Inferior parietal cortex (tissue), 1 donor: Measurements from ENCODE around the gene XYLT1.

Source experiments
- DNase-seq: peaks from one replicate; pipeline ENCODE4 v3.0.0-alpha.2; 2016; ENCODE audit errors: extremely low spot score

XYLT1 gene

DNA sequence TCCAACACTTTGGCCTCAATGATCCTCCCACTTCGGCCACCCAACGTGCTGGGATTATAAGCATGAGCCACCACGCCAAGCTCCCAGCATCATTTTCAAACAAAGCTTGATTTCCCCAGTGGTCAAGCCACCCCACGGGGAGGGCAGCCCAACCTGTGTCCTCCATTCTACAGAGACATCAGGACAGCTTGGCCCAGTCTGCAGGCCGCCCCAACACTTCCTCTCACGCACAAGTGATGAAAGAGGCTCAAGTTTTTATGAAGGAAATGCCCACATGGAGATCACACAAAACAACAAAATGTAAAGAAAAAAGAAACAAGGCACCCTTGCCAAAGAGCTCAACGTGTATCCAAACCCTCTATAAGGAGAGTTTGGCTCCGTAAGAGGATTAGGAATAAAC, 112.4 kb downstream of the XYLT1 start:
- DNase-seq: no peak

DNA sequence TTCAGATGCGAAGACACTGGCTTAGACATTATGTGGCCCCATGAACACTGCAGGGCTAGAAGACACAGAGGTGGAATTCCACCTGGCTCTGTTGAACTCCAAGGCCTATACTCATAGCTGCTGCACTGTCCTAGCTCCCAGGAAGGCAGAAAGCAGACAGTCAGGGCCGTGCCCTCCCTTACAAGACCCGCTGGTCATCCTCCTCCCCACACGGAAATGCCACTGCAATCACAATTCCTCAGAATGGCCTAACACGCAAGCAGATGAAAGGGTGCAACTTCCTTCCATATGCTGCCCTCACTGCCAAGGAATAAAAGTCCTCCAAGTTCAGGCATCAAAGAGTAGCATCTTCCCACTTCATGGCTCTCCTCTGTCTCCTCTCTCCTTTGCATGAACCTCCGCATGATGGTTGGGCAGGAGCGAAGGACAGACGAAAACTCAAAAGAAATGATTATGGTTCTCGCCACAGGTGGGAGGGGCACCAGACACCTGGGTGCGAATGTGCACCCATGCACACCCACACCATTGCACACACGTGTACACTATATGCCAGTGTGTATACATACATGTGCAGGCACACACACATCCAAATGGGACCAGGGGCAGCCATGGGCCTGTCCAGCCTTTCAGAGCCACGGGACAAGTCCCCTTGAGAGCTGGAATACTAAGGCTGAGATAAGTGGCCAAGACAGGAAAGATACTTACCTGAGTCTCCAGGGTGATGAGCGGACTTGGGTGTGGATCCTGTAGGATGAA, 113.3 kb downstream of the XYLT1 start:
- no peak for DNase-seq

DNA sequence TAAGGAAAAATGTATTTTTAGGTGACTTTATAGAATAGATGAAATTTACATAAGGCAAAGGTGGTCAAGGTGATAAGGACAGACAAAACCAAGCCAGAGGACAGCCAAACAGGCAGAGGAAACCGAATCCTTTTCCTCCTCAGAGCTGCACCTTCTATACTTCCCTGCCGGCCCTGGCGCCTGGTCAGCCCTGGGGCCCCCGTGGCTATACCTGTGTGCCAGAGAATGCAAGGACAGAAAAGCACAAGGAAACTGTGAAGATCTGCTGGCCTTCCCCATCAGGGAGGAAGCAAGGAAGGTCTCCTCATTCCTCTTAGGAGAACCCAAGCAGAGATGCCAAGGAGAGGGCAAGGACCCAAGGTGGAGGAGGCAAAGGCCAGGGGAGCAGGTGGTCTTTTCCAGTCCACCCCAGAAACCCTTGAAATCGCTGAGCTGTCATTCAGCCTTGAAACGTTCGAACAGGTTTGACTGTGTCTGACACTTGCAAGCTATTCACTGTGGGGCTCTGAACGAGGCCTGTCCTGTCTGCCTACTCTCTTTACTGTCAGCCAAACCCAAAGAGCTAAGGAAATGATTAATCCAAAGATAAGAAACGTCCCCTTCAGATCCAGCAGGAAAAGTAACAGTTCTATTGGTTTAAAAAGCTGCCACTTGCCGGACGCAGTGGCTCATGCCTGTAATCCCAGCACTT, 114.4 kb downstream of the XYLT1 start:
- DNase-seq: no peak

DNA sequence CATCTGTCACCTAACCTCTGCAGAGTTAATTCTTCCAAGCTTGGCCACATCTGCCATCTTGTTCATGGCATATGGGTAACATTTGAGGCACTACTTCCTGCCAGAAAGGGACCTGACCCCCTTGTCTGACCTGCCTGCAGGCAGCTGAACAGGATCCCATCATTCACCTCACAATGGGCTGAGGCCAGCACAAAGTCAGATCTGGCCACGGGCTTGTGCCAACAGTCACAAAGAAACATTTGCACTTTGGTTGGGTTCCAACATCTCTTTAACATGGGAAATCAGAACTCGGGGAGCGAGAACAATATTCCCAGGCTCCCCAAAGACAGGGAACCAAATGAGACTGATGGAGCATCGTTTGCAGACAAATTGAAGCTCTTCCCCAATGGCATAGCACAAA, 116.1 kb downstream of the XYLT1 start:
- no peak for DNase-seq

GRCh38 chr16:17354141-17354601, 116.6 kb downstream of the XYLT1 start:
- no peak for DNase-seq

- DNase-seq: no peak
These were observed 117.2 kb downstream of the XYLT1 start for GRCh38 chr16:17353561-17353960.

DNA sequence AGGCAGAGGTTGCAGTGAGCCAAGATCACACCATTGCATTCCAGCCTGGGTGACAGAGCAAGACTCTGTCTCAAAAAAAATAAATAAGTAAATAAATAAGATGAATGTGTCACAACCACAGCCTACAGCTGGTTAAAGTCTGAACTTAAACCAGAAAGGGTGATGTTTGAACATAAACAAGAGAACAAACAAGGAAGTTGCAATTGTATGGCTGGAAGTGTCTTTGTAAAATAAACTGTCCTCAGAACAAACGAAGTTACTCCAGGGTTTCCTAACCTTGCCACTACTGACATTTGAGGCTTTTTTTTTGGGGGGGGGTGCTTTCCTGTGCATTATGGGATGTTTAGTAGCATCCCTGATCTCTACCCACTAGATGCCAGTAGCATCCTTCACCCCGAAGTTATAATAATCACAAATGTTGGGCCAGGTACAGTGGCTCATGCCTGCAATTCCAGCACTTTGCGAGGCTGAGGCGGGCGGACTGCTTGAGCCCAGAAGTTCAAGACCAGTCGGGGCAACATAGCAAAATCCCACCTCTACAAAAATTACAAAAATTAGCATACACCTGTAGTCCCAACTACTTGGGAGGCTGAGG, 119.2 kb downstream of the XYLT1 start:
- DNase-seq: no peak

GRCh38 chr16:17350207-17350606, 120.6 kb downstream of the XYLT1 start:
- no peak for DNase-seq

DNA sequence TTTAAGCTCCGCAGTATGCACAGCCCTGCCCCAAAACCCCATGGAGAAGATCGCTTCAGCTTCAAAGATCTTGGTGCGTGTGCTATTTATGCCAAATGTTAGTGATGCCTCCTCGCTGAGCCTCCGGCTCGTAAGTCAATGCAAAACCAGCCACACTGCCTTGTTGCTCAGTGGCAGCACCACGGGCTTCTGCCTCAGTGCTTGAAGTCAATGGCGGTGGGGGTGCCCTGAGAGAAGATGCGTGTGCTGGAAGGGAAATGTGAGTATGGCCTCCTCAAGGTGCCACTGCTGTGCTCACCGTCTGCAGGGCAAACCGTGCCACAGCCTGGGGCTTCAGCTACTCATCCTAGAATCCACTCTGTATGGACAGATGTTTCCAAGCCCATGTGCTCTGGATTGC, 121.9 kb downstream of the XYLT1 start:
- no peak for DNase-seq

DNA sequence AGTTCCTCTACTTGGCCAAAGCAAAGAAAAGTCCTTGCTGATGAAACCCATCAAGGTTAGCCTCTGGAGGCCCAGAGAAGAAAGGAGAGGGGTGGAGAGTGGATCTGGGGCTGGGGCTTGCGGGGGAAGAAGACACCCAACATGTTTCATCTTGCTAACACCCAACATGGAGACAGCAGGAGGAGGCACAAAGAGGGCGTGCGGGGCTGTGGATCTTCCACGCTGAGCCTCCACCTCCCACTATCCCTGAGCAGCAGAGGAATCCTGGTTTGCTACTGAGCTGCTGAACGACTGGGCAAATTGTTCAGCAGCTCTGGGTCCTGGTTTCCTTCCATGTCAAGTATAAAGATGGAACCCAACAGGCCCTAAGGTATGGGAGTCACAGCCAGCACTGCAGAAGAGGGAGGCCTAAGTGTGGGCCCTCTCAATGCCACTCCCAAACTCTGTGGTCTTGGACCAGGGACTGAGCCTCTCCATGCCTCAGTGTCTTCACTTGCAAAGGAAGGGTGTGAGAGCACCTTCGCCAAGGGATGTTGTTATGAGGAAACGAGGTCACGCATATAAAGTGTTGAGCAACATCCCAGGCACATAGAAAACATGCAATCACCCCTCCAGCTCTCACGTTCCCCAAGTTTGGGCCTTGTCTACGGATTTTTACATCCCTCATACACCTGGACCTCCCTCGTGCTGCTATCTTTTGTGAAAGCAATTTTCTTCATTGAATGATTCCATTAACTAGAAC, 122.5 kb downstream of the XYLT1 start:
- DNase-seq: no peak

- no peak for DNase-seq
These were observed 123.1 kb downstream of the XYLT1 start for GRCh38 chr16:17347624-17348023.

DNA sequence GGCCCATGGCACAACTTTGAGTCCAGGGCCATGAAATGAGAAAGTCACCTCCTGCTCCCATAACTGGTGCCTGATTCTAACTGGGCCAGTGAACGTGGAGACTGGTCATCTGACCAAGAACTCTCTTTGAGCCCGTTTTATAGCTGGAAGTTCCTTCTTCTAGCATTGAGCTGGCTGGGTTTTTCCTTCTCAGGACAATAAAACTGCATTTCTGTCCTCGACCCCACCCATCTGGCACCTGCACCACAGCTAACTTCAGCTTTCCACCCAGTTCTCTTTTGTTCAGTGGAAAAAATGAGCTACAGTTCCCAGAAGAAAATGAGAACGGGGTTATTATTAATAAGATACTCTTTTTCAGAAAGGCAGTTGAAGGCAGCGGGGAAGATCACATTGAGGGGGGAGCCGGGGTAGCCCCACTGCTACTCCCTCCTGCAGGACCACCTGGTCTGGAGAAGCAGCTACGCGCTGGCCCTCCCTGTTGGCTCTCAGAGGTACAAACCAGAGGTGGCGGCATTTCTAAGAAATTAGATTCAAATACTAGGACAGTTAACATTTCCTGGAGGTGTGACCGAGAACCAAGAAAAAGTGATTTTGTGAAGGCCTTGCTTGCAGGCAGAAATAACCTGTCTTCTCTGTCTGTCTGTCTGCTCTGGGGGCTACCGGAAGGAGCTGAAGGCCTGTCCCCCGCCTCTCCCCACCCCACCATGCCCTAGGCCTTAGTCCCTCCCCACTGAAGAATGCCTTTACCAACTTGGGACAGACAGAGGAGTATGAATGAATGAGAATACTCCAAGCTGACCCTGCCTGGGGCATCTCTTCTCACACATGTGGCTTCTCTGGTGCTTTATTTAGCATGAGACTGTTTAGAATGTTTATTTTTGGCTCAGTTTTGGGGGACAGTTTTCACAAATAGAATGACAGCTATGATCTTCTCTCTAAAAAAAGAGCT, 123.9 kb downstream of the XYLT1 start:
- no peak for DNase-seq

- DNase-seq: no peak
These were observed 125.7 kb downstream of the XYLT1 start for GRCh38 chr16:17345043-17345442.

- no peak for DNase-seq
These were observed 127.0 kb downstream of the XYLT1 start for GRCh38 chr16:17343728-17344127.

DNA sequence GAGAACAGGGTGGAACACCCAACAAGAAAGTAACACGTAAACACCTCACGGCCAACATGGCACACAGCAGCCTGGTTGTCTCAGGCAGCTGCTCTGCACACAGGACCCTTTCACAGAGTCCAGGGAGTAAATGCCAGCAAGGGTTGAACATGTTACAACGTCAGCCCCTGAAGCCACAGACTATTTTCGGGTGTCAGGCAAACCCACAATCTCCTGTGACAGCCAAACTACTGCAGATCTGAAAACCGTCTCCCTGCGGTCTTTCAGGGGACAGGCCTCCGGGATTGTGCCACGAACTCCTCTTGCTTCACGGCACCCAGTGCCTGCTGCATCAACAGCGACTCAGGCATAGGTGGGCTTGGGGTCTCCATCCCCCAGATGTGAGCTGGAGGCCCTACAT, 127.7 kb downstream of the XYLT1 start:
- DNase-seq: no peak

GRCh38 chr16:17342031-17342430, 128.7 kb downstream of the XYLT1 start:
- DNase-seq: no peak

DNA sequence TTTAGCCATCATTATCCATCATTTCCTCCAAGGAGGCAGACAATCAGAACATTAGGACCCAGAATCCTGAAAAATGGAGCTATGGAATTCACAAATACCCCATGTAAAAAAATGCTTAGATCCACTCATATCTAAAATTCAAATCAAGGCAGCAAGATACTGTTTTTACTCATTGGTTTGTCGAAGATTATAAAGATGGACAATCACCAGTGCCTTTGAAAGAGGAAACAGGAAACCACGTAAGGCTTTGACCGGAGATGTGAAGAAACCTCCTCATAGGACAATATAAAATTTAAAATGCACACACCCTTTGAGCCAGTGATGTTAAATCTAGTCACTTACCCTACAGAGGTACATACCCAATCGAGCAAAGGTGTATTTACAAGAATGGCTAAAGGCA, 130.0 kb downstream of the XYLT1 start:
- DNase-seq: no peak

DNA sequence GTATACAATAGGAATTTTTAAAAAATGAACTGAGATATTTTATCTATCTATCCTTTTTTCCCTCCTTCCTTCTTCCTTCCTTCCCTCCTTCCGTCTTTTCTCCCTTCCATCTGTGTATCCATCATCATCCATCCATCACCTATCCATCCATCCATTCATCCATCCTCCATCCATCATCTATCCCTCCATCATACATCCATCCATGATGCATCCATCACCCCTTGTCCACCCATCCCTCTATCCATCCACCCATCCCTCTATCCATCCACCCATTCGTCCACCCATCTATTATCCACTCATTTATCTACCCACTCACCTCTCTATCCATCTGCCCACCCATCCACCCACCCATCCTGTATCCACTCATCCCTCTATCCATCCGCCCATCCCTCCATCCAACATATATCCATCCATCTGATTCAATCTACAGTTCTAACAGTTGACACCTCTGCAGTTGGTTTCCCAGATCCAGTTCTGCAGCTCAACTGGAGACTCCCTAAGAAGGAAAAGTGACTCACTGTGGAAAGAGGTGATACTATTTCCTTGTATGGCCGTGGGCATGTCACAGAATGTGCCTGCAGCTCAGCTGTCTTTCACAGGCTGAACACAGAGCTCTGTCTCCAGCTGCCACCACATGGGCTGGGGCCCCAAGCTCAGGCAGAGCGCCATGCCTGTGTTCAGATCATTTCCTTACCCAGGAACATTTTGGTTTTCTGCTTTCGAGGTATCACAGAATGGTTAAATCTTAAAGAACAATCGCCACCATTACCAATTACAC, 130.8 kb downstream of the XYLT1 start:
- no peak for DNase-seq

GRCh38 chr16:17338244-17338643, 132.5 kb downstream of the XYLT1 start:
- no peak for DNase-seq

DNA sequence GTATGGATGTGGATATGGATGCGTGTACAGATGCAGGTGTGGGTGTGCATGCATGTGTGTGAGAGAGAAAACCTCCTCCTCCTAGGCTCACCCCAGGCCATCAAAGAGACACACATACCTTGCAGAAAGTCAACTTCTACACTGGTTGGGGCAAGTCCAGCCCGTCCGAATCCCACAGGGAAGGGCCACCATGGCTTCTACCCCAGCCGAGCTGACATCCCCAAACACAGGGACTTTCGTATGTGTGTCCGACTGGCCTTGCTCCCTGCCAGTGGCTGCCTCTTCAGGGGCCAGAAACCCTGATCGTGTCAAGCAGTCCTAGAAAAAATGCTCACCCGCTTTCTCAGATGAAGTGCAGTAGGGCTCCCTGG, 134.2 kb downstream of the XYLT1 start:
- no peak for DNase-seq
